ENCODE data around the gene GRAP2. TPM values are rescaled to one million over a fixed set of nuclear protein-coding genes. Genes with fewer than 3 reads are reported as not detected.

GRAP2 gene
- total RNA-seq, 1 donor from 2014 or later = 0.24 TPM

DNA sequence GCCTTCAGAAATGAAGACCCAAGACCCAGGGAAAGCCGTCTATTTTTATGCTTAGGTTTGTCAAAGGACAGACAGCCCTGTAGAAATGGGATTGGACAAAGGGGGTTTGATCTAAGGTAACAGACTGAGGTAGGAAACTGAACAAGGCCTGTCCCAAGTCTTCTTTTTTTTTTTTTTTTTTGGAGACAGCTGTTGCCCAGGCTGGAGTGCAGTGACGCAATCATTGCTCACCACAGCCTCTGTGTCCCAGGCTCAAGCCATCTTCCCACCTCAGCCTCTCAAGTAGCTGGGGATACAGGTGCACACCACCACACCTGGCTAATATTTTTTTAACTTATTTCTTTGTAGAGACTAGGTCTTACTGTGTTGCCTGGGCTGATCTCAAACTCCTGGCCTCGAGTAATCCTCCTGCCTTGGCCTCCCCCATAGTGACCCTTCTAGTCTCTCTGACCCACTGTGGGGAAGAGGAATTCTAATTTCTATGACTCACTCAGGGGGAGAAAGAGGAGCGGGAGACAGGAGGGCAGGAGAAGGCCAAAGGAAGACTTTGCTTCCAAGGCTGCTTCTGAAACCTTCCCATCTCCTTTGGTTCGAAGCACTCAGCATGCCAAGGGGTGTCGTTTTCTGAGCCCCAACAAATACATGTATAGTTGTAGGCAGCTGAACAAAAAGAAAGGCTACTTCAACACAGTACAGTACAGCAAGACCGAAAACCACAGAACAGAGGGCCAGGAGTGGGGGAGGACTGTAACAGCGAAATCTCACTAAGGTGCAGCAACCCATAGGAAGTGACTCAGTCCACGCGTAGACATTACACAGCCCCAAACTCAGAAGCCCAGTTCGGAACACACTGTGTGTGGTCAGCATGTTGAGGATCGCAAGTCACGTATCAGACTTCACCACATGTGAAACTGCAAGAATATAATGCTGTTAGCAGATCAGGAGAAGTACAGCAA lies 60.2 kb downstream of the GRAP2 start:
- Mint-ChIP-seq H3K4me3 (no peak overlapping the region), H3K4me1 (ENCODE audit: unreplicated experiment) (peaks cover 21% of the 10 kb centered on the region), H3K27ac (no peak overlapping the region), H3K9me3 (no peaks in the 10 kb centered on the region), H3K36me3 (no peaks in the 10 kb centered on the region), H3K27me3 (peaks cover 13% of the 10 kb centered on the region)
- DNase-seq (ENCODE audit: extremely low spot score, unreplicated experiment) = no peak
- TF ChIP-seq, protein P1, sequence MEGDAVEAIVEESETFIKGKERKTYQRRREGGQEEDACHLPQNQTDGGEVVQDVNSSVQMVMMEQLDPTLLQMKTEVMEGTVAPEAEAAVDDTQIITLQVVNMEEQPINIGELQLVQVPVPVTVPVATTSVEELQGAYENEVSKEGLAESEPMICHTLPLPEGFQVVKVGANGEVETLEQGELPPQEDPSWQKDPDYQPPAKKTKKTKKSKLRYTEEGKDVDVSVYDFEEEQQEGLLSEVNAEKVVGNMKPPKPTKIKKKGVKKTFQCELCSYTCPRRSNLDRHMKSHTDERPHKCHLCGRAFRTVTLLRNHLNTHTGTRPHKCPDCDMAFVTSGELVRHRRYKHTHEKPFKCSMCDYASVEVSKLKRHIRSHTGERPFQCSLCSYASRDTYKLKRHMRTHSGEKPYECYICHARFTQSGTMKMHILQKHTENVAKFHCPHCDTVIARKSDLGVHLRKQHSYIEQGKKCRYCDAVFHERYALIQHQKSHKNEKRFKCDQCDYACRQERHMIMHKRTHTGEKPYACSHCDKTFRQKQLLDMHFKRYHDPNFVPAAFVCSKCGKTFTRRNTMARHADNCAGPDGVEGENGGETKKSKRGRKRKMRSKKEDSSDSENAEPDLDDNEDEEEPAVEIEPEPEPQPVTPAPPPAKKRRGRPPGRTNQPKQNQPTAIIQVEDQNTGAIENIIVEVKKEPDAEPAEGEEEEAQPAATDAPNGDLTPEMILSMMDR (conservative IDR thresholded peaks at IDR 0.05) = no peak

DNA sequence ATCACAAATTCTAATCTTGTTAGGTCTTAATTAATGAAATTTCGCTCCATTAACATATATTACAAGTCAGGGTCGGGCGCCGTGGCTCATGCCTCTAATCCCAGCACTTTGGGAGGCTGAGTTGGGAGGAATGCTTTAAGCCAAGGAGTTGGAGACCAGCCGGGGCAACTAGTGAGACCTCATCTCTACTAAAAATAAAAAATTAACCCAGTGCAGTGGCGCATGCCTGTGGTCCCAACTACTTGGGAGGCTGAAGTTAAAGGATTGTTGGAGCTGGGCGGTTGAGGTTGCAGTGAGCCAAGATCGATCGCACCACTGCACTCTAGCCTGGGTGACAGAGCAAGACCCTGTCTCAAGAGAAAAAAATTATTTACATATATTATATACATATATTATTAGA lies 61.2 kb downstream of the GRAP2 start:
- Mint-ChIP-seq H3K27ac (no peak overlapping the region), H3K36me3 (no peaks in the 10 kb centered on the region), H3K4me1 (ENCODE audit: unreplicated experiment) (peaks cover 20% of the 10 kb centered on the region), H3K4me3 (no peak overlapping the region), H3K27me3 (peaks cover 16% of the 10 kb centered on the region), H3K9me3 (no peaks in the 10 kb centered on the region)
- no peak for DNase-seq (ENCODE audit: extremely low spot score, unreplicated experiment)
- TF ChIP-seq, protein P1 (conservative IDR thresholded peaks at IDR 0.05) = no peak

DNA sequence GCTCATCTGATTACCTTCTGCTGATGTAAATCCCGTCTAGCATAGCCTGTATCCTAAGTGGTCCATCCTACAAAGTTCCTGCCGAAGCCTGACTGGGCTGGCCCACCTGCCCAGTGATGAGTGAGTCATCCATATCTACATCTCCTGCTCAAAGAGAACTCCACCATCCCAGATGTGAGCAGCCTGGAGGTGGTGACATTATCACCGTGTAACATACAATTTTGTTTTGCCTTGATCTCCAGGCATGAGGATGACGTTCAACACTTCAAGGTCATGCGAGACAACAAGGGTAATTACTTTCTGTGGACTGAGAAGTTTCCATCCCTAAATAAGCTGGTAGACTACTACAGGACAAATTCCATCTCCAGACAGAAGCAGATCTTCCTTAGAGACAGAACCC lies 64.9 kb downstream of the GRAP2 start:
- no peak overlapping the region for H3K27ac Mint-ChIP-seq
- no peak for DNase-seq (ENCODE audit: extremely low spot score, unreplicated experiment)
- TF ChIP-seq, protein P1 (conservative IDR thresholded peaks at IDR 0.05) = no peak
- H3K4me1 Mint-ChIP-seq (ENCODE audit: unreplicated experiment) = peaks cover 18% of the 10 kb centered on the region
- peaks cover 24% of the 10 kb centered on the region for H3K27me3 Mint-ChIP-seq
- no peaks in the 10 kb centered on the region for H3K9me3 Mint-ChIP-seq
- no peak overlapping the region for H3K4me3 Mint-ChIP-seq
- H3K36me3 Mint-ChIP-seq = no peaks in the 10 kb centered on the region

DNA sequence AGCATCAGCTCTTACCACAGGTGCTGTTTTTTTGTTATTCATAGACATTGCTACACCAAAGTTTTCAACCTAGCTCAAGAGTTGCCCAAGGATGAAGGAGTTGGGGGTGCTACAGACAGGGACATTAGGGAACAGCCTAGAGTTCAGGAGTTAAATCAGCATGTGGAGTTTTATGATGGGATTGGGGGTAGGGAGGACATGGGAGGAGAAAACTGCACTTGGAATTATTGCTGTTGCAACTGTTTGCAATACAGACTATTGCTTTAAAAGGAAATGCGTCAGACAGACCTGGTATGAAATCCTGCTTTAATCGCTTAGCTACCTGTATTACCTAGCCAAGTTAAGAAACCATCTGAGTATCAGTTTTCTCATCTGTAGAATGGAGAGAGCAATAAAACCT lies 65.6 kb downstream of the GRAP2 start:
- TF ChIP-seq, protein P1 (conservative IDR thresholded peaks at IDR 0.05) = no peak
- Mint-ChIP-seq H3K4me1 (ENCODE audit: unreplicated experiment) (peaks cover 18% of the 10 kb centered on the region), H3K9me3 (no peaks in the 10 kb centered on the region), H3K27me3 (peaks cover 24% of the 10 kb centered on the region), H3K36me3 (no peaks in the 10 kb centered on the region), H3K27ac (no peak overlapping the region), H3K4me3 (no peak overlapping the region)
- no peak for DNase-seq (ENCODE audit: extremely low spot score, unreplicated experiment)

DNA sequence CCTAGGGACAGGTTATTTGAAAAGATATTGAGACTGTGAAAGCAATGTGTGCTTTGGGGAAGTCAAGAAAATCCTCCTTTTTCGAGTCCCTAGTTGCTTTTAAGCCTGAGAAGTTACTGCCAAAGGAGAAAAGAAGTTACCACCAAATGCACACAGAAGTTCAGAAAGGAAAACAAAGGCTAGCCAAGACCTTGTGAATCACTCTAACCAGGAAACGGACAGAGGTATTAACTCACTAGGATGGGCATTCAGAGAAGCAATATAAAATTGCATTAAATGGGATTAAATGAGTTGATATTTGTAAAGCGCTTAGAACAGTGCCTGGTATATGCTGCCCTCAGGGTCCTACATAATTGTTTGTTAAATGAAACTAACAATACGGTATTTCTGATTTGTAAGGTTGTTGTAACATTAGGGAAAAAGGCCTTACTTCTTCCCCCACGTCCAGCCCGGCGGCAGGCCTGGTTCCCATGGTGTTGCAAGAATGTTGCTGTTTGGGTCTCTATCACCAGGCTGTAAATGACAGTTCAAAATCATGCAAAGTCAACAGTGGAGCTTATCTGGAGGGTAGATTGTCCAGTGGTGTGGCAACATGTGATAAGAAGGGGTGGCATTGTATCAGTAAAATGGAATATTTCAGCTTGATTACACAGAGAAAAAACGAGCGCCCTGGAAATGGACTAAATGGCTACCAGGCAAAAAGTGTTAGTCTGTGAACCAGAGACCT lies 66.4 kb downstream of the GRAP2 start:
- Mint-ChIP-seq H3K27me3 (peaks cover 29% of the 10 kb centered on the region), H3K27ac (peak overlapping the region; percentile 39), H3K4me1 (ENCODE audit: unreplicated experiment) (peaks cover 20% of the 10 kb centered on the region), H3K36me3 (no peaks in the 10 kb centered on the region), H3K4me3 (no peak overlapping the region), H3K9me3 (no peaks in the 10 kb centered on the region)
- TF ChIP-seq, protein P1 (conservative IDR thresholded peaks at IDR 0.05) = no peak
- no peak for DNase-seq (ENCODE audit: extremely low spot score, unreplicated experiment)

Data from type B pancreatic cell (in vitro differentiated cells).